LNCAP (cell line): Measurements from ENCODE around the gene CDH4.

Experiments
- TF ChIP-seq, protein P1 (sequence below): fragments of 450-650 bp; IDR thresholded peaks from 2 replicates; pipeline ENCODE4 v1.5.1; 2017; ENCODE audit warnings: mild to moderate bottlenecking

Gene CDH4

DNA sequence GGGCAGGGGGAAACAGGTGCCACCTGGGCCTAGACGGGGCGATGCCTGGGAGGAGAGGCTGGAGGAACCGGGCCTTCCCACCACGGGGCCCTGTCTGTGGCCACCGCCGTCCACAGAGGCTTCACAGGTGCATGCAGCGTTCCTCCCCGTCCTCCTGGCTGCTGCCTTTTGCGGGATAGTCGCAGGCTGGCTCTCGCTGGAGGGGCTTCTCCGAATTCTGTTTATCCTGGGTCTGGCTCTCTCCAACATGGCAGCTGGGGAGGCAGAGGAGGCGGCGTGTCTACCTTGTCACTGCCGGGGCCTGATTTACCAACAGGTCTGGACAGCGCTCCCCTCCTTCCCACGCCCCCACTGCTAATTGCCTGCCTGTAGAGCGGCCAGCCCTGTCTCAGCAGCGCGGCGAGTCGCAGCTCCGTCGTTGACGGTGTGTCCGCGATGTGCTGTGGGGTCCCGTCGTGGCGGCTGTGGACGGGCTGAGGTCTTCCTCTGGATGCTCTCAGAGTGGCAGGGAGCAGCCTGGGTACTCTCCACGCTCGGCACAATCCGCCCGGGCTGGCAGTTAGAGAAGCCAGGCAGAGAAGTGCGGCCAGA, 550.8 kb downstream of the CDH4 start:
- TF ChIP-seq, protein P1, sequence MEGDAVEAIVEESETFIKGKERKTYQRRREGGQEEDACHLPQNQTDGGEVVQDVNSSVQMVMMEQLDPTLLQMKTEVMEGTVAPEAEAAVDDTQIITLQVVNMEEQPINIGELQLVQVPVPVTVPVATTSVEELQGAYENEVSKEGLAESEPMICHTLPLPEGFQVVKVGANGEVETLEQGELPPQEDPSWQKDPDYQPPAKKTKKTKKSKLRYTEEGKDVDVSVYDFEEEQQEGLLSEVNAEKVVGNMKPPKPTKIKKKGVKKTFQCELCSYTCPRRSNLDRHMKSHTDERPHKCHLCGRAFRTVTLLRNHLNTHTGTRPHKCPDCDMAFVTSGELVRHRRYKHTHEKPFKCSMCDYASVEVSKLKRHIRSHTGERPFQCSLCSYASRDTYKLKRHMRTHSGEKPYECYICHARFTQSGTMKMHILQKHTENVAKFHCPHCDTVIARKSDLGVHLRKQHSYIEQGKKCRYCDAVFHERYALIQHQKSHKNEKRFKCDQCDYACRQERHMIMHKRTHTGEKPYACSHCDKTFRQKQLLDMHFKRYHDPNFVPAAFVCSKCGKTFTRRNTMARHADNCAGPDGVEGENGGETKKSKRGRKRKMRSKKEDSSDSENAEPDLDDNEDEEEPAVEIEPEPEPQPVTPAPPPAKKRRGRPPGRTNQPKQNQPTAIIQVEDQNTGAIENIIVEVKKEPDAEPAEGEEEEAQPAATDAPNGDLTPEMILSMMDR, result no peak

DNA sequence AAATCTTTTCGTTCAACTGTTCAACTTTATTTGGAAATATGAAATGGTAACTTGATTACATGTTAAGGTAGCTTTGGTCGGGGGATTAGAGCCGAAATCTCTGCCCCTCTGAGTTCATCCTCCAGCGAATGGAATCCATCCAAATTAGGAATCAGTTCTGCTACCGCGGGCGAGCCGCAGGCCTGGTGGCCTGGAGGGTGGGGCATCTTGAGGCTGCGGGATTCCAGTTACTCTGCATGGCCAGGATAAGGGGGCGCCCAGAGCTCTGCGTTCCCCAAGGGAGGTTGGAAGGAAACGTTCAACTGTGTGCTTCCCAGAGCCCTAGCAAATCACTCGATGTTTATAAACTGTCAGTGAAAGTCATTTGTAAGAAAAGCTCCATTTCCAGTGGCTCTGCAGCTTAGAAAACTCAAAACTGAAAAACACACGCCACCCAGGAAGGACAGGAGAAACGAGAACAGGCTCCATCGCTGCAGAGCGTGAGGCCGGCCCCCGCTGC, 551.4 kb downstream of the CDH4 start:
- TF ChIP-seq, protein P1, result no peak

DNA sequence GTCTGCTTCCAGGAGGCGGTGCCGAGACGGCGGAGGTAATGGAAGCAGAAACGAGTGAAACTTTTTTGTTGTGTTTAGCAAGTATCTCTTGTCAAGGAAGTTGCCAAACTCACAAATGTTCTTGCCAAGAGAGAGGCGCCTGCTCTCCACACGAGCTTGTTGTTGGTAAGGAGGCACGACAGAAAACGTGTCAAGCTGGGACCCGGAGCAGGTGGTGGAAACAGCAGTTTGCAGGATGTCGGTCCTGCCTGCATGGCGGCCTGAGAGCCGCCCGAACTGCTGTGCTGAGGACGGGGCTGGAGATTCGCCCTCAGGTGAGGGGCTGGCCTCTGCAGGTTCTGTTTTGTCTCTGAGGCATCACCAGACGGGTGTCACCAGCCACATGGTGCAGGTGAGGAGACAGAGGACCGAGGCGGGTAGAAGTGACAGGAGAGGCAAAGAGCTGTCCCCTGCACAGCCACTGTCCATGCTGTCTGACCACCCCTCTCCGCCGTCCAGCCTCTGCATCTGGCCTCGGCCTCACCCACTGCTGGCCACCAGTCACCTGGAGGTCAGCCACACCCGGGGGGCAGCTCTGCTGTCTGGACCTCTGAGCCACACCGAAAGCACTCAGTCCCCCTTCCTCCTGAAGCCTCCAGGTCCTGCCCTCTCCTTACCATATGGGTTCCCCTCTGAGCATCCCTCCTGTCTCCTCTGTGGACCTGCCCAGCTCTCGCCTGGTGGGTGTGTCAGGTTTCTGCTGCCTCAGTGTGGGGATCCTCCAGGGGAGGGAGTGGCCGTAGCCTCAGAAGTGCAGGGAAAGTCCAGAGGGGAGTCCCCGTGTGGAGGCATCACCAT, 552.1 kb downstream of the CDH4 start:
- TF ChIP-seq, protein P1, result no peak

DNA sequence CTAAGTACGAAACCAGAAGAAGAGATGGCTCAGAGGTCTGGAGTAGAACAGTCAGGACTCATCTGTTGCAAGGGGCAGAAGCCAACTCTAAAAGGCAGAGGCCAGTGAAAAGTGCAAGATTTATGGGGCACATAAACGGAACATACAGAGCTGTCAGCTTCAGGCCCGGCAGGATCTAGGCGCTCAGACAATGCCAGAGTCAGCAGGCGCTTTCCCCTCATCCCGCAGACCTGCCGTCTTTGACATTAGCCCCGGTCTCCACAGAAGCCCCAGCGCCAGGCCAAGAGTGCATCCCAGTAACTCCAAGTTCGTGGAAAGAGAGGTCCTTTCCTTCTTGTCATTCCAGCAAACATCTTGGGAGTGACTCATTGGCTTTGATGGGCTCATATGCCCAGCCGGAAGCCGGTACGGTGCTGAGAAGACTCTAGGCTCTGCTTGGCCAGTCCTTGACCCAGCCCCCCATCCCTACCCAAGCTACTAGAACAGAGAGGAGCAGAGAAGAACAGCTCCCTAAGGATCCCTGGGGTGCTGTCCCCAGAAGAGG, 552.8 kb downstream of the CDH4 start:
- TF ChIP-seq, protein P1, result no peak

DNA sequence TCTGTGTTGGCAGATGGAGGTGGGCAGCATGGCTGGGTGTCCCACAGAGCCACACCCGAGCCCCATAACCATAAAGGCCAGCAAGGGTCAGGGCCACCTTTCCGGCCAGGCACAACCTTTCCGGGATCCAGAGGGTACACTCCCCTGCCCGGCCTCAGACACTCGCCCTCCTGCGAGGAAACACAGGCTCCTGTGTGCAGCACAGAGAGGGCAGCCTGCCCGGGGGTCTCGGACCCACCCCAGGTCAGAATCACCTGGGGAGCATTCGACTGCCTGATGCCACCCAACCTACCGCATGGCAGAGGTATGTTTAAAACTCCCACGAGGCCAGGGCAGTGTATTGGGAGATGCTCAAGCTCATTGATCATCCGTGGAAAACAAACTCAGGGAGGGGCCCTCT, 553.3 kb downstream of the CDH4 start:
- TF ChIP-seq, protein P1, result no peak

DNA sequence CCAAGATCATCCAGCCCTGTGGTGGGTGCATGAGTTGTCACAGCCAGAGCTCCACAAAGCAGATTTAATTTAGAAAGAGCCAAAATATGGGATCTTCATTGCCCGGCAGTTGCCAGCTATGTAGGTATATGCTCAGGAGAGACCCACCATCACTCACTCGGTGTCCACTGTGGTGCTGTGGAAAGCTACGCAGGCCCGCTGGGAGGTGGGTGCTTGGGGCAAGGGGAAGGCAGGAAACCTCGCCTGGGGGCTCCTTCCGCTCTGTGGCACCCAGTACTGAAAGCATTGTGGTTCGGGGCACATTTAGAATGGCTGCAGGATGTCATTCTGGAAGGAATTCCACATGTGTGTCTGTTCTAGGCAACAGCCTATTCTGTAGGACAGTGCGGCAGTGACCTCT, 553.7 kb downstream of the CDH4 start:
- TF ChIP-seq, protein P1, result no peak

DNA sequence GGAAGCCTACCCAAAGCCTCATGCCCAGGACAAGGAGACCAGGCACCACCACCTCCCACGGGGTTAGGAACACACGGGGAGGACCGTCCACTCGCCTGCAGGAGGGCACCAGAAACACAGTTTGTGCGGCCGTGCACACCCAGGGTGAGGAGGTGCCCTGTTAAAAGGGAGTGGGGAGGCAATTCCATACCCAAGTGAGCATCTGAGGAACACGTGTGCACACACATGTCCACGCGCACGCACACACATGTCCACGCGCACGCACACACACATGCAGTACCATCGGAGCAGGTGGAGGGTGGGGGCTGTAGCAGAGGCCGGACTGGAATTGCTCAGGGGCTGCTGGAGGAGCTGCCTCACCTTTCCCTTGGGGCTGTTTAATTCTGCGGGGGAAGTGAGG, 554.3 kb downstream of the CDH4 start:
- TF ChIP-seq, protein P1, result no peak
